CD14-positive monocyte (primary cell): ENCODE data around the gene NDUFAF2. TPM values are rescaled to one million over a fixed set of nuclear protein-coding genes. Genes with fewer than 3 reads are reported as not detected.

Experiments
- DNase-seq, 3 donors: peaks; one replicate each; pipeline ENCODE4 v3.0.0-alpha.2; 2011 to 2022
- H2AFZ ChIP-seq: 2 replicates; pipeline ENCODE4 v1.6.0; 2012; ENCODE audit warnings: mild to moderate bottlenecking, low read depth, low read length, inconsistent platforms; ENCODE audit not compliant: insufficient read depth, poor library complexity, severe bottlenecking
- H3K27ac ChIP-seq, 2 donors: 1 replicate in 1 of 2; 2 replicates in 1 of 2; pipeline ENCODE4 v1.5.1; 2012 to 2013; ENCODE audit warnings: low read length in 2 of 2, control low read depth in 1 of 2, inconsistent platforms in 1 of 2, low read depth in 1 of 2, mild to moderate bottlenecking in 1 of 2
- H3K27me3 ChIP-seq, 2 donors: one replicate each; pipeline versions ENCODE4 v1.6.0 to v1.6.1; 2011 to 2013; ENCODE audit warnings: low read length in 2 of 2; ENCODE audit not compliant: control insufficient read depth in 2 of 2, insufficient read depth in 2 of 2
- H3K36me3 ChIP-seq, 2 donors: replicated peaks in 1 of 2; 1 replicate in 1 of 2; 2 replicates in 1 of 2; pipeline versions ENCODE4 v1.5.1 to v1.6.1; 2012 to 2013; ENCODE audit warnings: low read length in 2 of 2, control low read depth in 1 of 2, inconsistent platforms in 1 of 2, mild to moderate bottlenecking in 1 of 2; ENCODE audit not compliant: insufficient read depth in 2 of 2, control insufficient read depth in 1 of 2
- H3K4me1 ChIP-seq, 2 donors: 1 replicate in 1 of 2; 2 replicates in 1 of 2; pipeline versions ENCODE4 v1.5.1 to v1.6.1; 2012 to 2013; ENCODE audit warnings: low read length in 2 of 2, control low read depth in 1 of 2, inconsistent platforms in 1 of 2, mild to moderate bottlenecking in 1 of 2, moderate library complexity in 1 of 2; ENCODE audit not compliant: insufficient read depth in 2 of 2, control insufficient read depth in 1 of 2
- H3K4me2 ChIP-seq: replicated peaks from 2 replicates; pipeline ENCODE3; 2012; ENCODE audit warnings: low read length, moderate library complexity, mild to moderate bottlenecking; ENCODE audit not compliant: poor library complexity, severe bottlenecking; ENCODE audit errors: extremely low read depth
- H3K4me3 ChIP-seq, 3 experiments: fragments of 200-600 bp in 1 of 3; sonication (generic) in 1 of 3; replicated peaks in 1 of 3; 1 replicate in 2 of 3; 2 replicates in 1 of 3; pipeline ENCODE4 v1.5.1; 2011 to 2013; ENCODE audit warnings: low read length in 3 of 3, mild to moderate bottlenecking in 3 of 3, control low read depth in 2 of 3, low read depth in 2 of 3, inconsistent platforms in 1 of 3, moderate library complexity in 1 of 3
- H3K79me2 ChIP-seq: 2 replicates; pipeline ENCODE4 v1.6.0; 2012; ENCODE audit warnings: mild to moderate bottlenecking, control low read depth, inconsistent platforms, low read length, moderate library complexity; ENCODE audit not compliant: insufficient read depth
- H3K9ac ChIP-seq: 2 replicates; pipeline ENCODE4 v1.6.0; 2017; ENCODE audit warnings: low read length, mild to moderate bottlenecking; ENCODE audit not compliant: insufficient read depth, poor library complexity, severe bottlenecking
- H3K9me3 ChIP-seq, 2 donors: replicated peaks in 1 of 2; 1 replicate in 1 of 2; 2 replicates in 1 of 2; pipeline versions ENCODE4 v1.5.1 to v1.6.1; 2012 to 2013; ENCODE audit warnings: low read length in 2 of 2, control low read depth in 1 of 2; ENCODE audit not compliant: control insufficient read depth in 1 of 2, insufficient read depth in 1 of 2
- H4K20me1 ChIP-seq: 2 replicates; pipeline ENCODE4 v1.6.0; 2012; ENCODE audit warnings: mild to moderate bottlenecking, low read length, control low read depth, moderate library complexity; ENCODE audit not compliant: insufficient read depth
- H3K27ac Mint-ChIP-seq, 7 donors: one replicate each; pipeline ENCODE4 v1.8.0; 2020; ENCODE audit warnings: mild to moderate bottlenecking in 7 of 7, mixed read lengths in 7 of 7, moderate library complexity in 6 of 7, inconsistent platforms in 2 of 7
- H3K27me3 Mint-ChIP-seq, 3 donors: one replicate each; pipeline ENCODE4 v1.8.0; 2021 to 2022; ENCODE audit warnings: low read depth in 3 of 3, mild to moderate bottlenecking in 3 of 3, mixed read lengths in 3 of 3, moderate library complexity in 3 of 3, inconsistent platforms in 1 of 3
- H3K36me3 Mint-ChIP-seq, 2 donors: one replicate each; pipeline ENCODE4 v1.8.0; 2020; ENCODE audit warnings: mixed read lengths in 2 of 2, inconsistent platforms in 1 of 2, mild to moderate bottlenecking in 1 of 2
- H3K4me1 Mint-ChIP-seq: one replicate; pipeline ENCODE4 v1.8.0; 2020; ENCODE audit warnings: mild to moderate bottlenecking, mixed read lengths
- H3K4me3 Mint-ChIP-seq, 2 donors: one replicate each; pipeline ENCODE4 v1.8.0; 2020; ENCODE audit warnings: mild to moderate bottlenecking in 2 of 2, mixed read lengths in 2 of 2, moderate library complexity in 1 of 2
- H3K9me3 Mint-ChIP-seq, 7 donors: one replicate each; pipeline ENCODE4 v1.8.0; 2020 to 2022; ENCODE audit warnings: mixed read lengths in 7 of 7, mild to moderate bottlenecking in 6 of 7, moderate library complexity in 6 of 7, inconsistent platforms in 2 of 7
- WGBS: methylation state at CpG from one replicate; pipeline ENCODE4 v1.1.5; 2013; ENCODE audit warnings: missing lambda C conversion rate; ENCODE audit not compliant: insufficient coverage; 5-methylcytosine and 5-hydroxymethylcytosine counted together
- intact Hi-C, 2 donors: fragments of 100-400 bp; cut with micrococcal nuclease; formaldehyde crosslinking; loops; one replicate each; pipeline versions ENCODE4 v1.15.0 to v1.15.1; 2023
- polyA plus RNA-seq, 3 donors: library from polyadenylated mRNA; depleted of rRNA in 1 of 3; unstranded in 2 of 3; stranded (reverse) in 1 of 3; fragments of 300-500 nt in 2 of 3; fragments of >200 nt in 1 of 3; fragmentation: Illumina TruSeq in 2 of 3; gene quantifications; 1 replicate in 2 of 3; 2 replicates in 1 of 3; pipeline ENCODE4 v1.2.3, GENCODE V29; 2012 to 2021
- TF ChIP-seq, protein P1 (sequence below): fragments of 200-600 bp; IDR thresholded peaks from one replicate; pipeline ENCODE4 v1.8.0; 2022; ENCODE audit warnings: antibody characterized with exemption, mild to moderate bottlenecking

NDUFAF2 gene
- polyA plus RNA-seq, 3 donors, result 5.9 to 29.5 (median 25.0) TPM

DNA sequence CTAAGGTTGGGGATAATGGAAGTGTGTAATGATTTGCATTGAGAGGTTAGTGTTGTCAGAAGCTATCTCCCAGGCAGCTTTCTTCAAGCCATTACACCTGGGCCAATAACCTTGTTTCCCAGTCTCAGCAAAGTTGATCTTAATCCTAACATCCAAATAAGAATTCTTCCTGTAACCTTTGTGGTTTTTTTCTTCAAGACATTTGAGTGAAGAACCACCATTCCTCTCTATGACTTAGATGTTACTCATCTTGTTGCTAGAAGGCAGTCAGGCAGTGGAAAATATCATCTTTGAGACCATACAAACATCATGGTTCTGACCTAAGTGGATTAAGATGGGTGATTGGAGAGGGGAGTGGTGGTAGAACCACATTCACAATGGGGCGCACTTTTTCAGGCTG is 103.5 kb downstream of the NDUFAF2 start:
- Histone ChIP-seq H3K36me3 (no peaks in the 10 kb centered on the region), H3K4me2 (no peak overlapping the region), H3K9ac (no peak overlapping the region), H3K79me2 (no peaks in the 10 kb centered on the region), H4K20me1 (no peaks in the 10 kb centered on the region), H3K4me1 (no peaks in the 10 kb centered on the region), H3K9me3 (no peaks in the 10 kb centered on the region), H3K4me3 (no peak overlapping the region), H2AFZ (no peak overlapping the region), H3K27ac (no peak overlapping the region), H3K27me3 (no peaks in the 10 kb centered on the region)
- intact Hi-C loops, result no loop called here
- no peaks in the 10 kb centered on the region for H3K4me1 Mint-ChIP-seq
- DNase-seq, result no peak
- WGBS, result no CpG with 5 or more reads among the region's 1 CpG
- TF ChIP-seq, protein P1, sequence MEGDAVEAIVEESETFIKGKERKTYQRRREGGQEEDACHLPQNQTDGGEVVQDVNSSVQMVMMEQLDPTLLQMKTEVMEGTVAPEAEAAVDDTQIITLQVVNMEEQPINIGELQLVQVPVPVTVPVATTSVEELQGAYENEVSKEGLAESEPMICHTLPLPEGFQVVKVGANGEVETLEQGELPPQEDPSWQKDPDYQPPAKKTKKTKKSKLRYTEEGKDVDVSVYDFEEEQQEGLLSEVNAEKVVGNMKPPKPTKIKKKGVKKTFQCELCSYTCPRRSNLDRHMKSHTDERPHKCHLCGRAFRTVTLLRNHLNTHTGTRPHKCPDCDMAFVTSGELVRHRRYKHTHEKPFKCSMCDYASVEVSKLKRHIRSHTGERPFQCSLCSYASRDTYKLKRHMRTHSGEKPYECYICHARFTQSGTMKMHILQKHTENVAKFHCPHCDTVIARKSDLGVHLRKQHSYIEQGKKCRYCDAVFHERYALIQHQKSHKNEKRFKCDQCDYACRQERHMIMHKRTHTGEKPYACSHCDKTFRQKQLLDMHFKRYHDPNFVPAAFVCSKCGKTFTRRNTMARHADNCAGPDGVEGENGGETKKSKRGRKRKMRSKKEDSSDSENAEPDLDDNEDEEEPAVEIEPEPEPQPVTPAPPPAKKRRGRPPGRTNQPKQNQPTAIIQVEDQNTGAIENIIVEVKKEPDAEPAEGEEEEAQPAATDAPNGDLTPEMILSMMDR, result no peak
- H3K27me3 Mint-ChIP-seq, result no peaks in the 10 kb centered on the region
- peaks cover 0 to 3% of the 10 kb centered on the region in 2 donors for H3K36me3 Mint-ChIP-seq
- H3K9me3 Mint-ChIP-seq, result peaks cover 0 to 3% (median 0%) of the 10 kb centered on the region in 7 donors
- H3K27ac Mint-ChIP-seq, result no peak overlapping the region
- no peak overlapping the region for H3K4me3 Mint-ChIP-seq

DNA sequence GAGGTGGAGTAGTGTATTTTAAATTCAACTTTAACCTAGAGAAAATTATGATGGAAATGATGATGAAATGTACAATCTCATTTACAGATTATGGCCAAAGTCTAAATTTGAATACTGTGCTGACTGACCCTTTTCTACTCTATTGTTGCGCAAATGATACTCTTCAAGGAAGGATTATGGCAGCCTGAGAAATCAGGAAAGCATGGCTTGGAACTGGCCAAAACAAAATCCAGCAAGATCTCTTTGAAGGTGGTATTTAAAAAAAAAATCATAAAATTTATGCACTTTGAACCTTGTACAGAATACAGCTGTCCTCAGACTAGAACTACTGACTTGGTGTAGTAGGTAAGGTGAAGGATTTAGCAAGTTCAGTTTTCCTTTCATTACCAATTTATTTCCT is 105.3 kb downstream of the NDUFAF2 start:
- H3K4me3 ChIP-seq, result no peak overlapping the region
- H3K79me2 ChIP-seq, result no peaks in the 10 kb centered on the region
- H3K36me3 ChIP-seq, result no peaks in the 10 kb centered on the region
- H2AFZ ChIP-seq, result no peak overlapping the region
- no peak overlapping the region for H3K4me2 ChIP-seq
- Mint-ChIP-seq H3K36me3 (peaks cover 0 to 3% of the 10 kb centered on the region in 2 donors), H3K27me3 (no peaks in the 10 kb centered on the region), H3K4me3 (no peak overlapping the region), H3K9me3 (no peaks in the 10 kb centered on the region), H3K27ac (no peak overlapping the region), H3K4me1 (no peaks in the 10 kb centered on the region)
- TF ChIP-seq, protein P1, result no peak
- H4K20me1 ChIP-seq, result no peaks in the 10 kb centered on the region
- no peak overlapping the region for H3K27ac ChIP-seq
- no peaks in the 10 kb centered on the region for H3K9me3 ChIP-seq
- intact Hi-C loops, result loop anchor here (10.0 kb wide), 2 partner anchors 285 to 615 kb away; partner anchors contain the start of gene ZSWIM6 (in 1 of the 2)
- DNase-seq, result no peak
- H3K27me3 ChIP-seq, result no peaks in the 10 kb centered on the region
- no peak overlapping the region for H3K9ac ChIP-seq
- no peaks in the 10 kb centered on the region for H3K4me1 ChIP-seq
- no CpG with 5 or more reads among the region's 1 CpG for WGBS
